ENCODE measurements around the gene ZBTB46.
A peak's percentile ranks its signal among the peaks of the same experiment; 100 is the strongest.

ZBTB46 gene

DNA sequence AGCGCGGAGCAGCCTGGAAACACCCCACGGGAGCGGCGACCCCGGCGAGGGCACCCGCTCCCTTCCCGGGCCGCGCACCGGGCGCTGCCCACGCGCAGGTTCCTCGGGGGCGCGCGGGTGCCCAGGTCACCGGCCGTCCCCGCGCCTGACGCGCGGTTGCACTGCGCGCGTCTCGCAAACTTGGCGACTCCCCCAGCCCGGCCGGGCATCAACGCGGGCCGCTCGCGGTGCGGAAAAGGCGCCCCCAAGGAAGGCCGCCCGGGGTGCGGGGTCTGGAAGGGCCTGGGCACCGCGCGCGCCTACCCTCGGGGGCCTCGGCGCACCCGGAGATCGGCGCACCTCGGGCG lies 555 bp upstream of the ZBTB46 start:
- peaks cover 85% of the 10 kb centered on the region for H3K27me3 ChIP-seq
- H3K9me3 ChIP-seq: no peaks in the 10 kb centered on the region
- peak overlapping the region; percentile 35 for H3K27ac ChIP-seq
- TF ChIP-seq, protein P1, sequence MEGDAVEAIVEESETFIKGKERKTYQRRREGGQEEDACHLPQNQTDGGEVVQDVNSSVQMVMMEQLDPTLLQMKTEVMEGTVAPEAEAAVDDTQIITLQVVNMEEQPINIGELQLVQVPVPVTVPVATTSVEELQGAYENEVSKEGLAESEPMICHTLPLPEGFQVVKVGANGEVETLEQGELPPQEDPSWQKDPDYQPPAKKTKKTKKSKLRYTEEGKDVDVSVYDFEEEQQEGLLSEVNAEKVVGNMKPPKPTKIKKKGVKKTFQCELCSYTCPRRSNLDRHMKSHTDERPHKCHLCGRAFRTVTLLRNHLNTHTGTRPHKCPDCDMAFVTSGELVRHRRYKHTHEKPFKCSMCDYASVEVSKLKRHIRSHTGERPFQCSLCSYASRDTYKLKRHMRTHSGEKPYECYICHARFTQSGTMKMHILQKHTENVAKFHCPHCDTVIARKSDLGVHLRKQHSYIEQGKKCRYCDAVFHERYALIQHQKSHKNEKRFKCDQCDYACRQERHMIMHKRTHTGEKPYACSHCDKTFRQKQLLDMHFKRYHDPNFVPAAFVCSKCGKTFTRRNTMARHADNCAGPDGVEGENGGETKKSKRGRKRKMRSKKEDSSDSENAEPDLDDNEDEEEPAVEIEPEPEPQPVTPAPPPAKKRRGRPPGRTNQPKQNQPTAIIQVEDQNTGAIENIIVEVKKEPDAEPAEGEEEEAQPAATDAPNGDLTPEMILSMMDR (IDR thresholded peaks at IDR 0.05): no peak
- H3K4me1 ChIP-seq (ENCODE audit: control insufficient read depth in 1 of 2, insufficient read depth in 1 of 2, low read depth in 1 of 2, low read length in 1 of 2): peaks cover 17 to 19% of the 10 kb centered on the region in 2 experiments
- H3K4me3 ChIP-seq (ENCODE audit: low read depth in 1 of 2, low read length in 1 of 2): peak overlapping the region; percentile 63 to 72
- H3K36me3 ChIP-seq: no peaks in the 10 kb centered on the region

DNA sequence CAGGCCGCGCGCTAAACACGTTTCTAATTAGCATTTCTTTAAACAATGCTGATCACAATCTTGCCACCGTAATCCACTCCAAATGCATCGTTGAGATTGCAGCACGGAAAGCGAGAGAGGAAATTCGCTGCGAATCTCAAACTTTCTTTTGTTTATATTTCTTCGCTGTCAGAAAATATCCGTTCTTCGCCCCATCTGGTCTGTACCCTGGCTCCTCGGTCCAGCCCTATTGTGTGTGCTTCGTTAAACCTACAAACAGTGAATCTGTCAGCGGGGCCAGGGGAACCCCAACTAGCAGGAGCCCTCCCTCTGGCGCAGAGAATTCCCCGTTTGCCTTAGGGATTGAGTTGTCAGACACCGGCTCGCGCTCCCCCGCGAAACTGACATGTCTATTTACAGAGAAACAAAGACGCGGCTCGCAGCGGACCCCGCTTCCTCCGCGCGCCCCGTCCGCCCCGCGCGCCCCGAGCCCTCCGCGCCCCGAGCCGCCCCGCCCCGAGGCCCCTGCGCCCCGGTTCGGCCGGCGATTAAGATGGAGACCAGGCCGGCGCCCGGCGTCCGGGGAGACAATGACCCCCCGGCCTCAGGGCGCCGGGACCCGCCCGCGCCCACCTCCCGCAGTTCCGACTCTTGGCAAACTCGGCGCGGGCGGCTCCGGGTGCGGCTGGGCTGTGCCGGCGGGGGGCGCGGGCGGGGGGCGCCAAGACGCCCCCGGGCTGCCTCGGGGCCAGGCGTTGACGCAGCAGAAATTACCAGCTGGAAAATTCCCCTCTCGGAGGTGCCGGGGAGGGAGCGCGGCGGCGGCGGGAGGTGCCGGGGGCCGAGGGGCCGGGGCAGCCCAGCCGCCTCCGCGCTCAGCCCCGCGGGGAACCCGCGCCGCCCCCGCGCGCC lies 874 bp downstream of the ZBTB46 start:
- H3K4me3 ChIP-seq (ENCODE audit: low read depth in 1 of 2, low read length in 1 of 2): peak overlapping the region; percentile 46 to 49
- no peaks in the 10 kb centered on the region for H3K36me3 ChIP-seq
- no peaks in the 10 kb centered on the region for H3K9me3 ChIP-seq
- peaks cover 17 to 19% of the 10 kb centered on the region in 2 experiments for H3K4me1 ChIP-seq (ENCODE audit: control insufficient read depth in 1 of 2, insufficient read depth in 1 of 2, low read depth in 1 of 2, low read length in 1 of 2)
- TF ChIP-seq, protein P1 (IDR thresholded peaks at IDR 0.05): no peak
- H3K27ac ChIP-seq: peak overlapping the region; percentile 33
- H3K27me3 ChIP-seq: peaks cover 91% of the 10 kb centered on the region

DNA sequence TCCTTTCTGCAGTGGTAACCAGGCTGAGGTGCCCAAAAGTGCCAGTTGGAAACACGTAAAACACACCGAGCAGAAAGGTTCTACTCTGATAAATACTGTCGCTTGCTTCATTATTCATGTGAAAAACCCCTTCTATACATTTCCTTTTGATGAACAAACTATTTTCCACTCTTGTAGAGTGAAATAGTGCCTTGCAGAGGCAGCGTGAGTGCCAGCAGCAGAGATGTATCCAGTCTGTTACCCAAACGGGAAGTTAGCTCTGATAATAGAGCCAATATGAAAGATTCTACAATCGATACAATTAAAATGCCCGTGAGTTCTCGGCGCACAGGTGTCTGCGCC lies 1.5 kb downstream of the ZBTB46 start:
- peak overlapping the region; percentile 46 to 49 for H3K4me3 ChIP-seq (ENCODE audit: low read depth in 1 of 2, low read length in 1 of 2)
- H3K4me1 ChIP-seq (ENCODE audit: control insufficient read depth in 1 of 2, insufficient read depth in 1 of 2, low read depth in 1 of 2, low read length in 1 of 2): peaks cover 17 to 19% of the 10 kb centered on the region in 2 experiments
- H3K27me3 ChIP-seq: peaks cover 85% of the 10 kb centered on the region
- no peaks in the 10 kb centered on the region for H3K9me3 ChIP-seq
- peak overlapping the region; percentile 33 for H3K27ac ChIP-seq
- H3K36me3 ChIP-seq: no peaks in the 10 kb centered on the region
- TF ChIP-seq, protein P1 (IDR thresholded peaks at IDR 0.05): no peak

DNA sequence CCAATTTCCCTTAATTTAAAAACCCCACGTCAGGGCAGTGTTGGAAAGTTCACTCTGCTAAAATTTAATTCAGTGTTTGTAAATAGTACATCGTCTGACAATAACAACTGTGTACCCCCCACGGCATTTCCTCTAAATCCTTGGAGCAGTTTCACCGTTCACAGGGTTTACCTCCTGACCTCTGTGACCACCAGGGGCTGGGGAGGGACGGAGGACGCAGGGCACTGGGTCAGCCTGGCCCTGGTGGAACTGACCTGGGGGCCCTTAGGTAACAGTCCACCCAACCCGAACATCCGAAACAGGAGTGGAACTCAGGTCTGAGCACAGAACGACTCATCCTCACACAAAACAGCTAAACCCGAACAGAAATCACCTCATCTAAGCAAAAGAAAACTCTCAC lies 2.1 kb downstream of the ZBTB46 start:
- Histone ChIP-seq H3K36me3 (no peaks in the 10 kb centered on the region), H3K4me3 (ENCODE audit: low read depth in 1 of 2, low read length in 1 of 2) (no peak overlapping the region), H3K27ac (no peak overlapping the region), H3K9me3 (no peaks in the 10 kb centered on the region), H3K27me3 (peaks cover 84% of the 10 kb centered on the region), H3K4me1 (ENCODE audit: control insufficient read depth in 1 of 2, insufficient read depth in 1 of 2, low read depth in 1 of 2, low read length in 1 of 2) (peaks cover 17 to 19% of the 10 kb centered on the region in 2 experiments)
- TF ChIP-seq, protein P1 (IDR thresholded peaks at IDR 0.05): no peak

DNA sequence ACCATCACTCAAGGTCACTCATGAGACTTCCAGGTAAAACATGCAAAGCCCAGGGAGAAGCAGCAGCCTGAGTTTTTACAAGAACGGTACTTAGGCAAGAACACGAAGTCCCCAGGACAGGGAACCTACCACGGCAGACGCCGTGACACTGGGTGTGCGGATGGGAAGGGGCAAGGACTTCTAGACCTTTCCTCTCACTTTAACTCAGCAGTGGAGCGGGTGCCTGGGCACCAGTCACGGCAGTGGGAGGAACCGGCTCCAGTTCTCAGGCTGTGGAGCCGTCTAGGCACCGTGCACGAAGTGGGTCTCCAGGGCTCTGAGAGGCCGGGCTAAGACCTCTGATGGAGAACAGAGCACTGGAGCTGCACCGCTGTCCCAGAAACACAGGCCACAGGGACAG lies 2.5 kb downstream of the ZBTB46 start:
- Histone ChIP-seq H3K9me3 (no peaks in the 10 kb centered on the region), H3K4me3 (ENCODE audit: low read depth in 1 of 2, low read length in 1 of 2) (no peak overlapping the region), H3K4me1 (ENCODE audit: control insufficient read depth in 1 of 2, insufficient read depth in 1 of 2, low read depth in 1 of 2, low read length in 1 of 2) (peaks cover 17 to 19% of the 10 kb centered on the region in 2 experiments), H3K27me3 (peaks cover 84% of the 10 kb centered on the region), H3K36me3 (no peaks in the 10 kb centered on the region), H3K27ac (no peak overlapping the region)
- TF ChIP-seq, protein P1 (IDR thresholded peaks at IDR 0.05): no peak

All from neutrophil (primary cell).